OCI-M2 (cell line): ENCODE results near the gene AKNA.

Source experiments
- DNase-seq: peaks from one replicate; lab custom pipeline; 2025; ENCODE audit not compliant: unreplicated experiment; lab: John Stamatoyannopoulos, UW

AKNA gene

GRCh38 chr9:114376586-114377445, 11.0 kb downstream of the AKNA start:
- no peak for DNase-seq

DNA sequence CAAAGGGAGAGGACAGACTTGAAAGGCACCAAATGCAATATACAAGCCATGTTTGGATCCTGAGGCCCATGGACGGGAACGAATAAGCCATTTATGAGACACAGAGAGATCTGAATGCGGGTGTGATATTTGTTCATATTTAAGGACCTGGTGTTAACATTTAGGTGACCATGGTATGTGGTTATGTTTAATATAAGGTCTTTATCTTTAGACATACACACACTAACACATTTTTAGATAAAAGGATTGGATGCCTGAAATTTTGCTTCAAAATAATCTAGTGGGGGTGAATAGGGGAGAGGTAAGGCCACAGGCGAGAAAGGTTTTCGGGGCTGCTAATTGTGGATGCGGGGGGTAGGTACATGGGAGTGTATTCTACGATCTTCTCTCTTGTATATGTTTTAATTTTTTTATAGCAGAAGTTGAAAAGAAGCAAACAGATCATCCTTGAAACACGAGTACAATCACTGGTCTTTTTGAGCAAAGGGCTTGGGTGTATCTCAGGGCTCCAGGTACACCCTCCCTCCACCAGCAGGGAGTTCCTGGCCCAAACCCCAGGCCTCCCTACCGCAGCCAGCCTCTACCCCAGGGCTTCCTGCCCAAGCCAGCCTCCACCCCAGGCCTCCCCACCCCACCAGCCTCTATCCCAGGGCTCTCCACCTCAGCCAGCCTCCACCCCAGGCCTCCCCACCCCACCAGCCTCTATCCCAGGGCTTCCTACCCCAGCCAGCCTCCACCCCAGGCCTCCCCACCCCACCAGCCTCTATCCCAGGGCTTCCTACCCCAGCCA, 12.2 kb downstream of the AKNA start:
- no peak for DNase-seq

DNA sequence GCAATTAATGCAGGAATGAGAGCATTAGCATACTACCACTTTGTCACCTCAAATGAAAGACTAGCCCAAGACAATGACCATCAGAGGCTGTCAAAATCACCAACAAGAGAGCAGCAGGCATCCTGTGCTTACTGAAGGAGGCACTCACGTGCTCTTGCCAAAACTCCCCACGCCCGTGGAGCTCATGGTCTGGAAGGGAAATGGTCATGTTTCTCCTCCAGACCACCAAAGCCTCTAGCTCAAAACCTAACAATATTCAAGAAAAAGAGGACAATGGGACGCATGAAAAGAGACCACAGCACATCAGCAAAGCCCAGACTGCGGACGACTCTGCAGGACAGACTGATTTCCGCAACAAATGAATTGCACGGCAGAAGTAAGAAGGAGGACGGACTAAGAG, 12.8 kb downstream of the AKNA start:
- DNase-seq: no peak

GRCh38 chr9:114373960-114374730, 13.6 kb downstream of the AKNA start:
- DNase-seq: no peak

GRCh38 chr9:114372921-114373448, 14.8 kb downstream of the AKNA start:
- no peak for DNase-seq

GRCh38 chr9:114371973-114372917, 15.5 kb downstream of the AKNA start:
- no peak for DNase-seq

DNA sequence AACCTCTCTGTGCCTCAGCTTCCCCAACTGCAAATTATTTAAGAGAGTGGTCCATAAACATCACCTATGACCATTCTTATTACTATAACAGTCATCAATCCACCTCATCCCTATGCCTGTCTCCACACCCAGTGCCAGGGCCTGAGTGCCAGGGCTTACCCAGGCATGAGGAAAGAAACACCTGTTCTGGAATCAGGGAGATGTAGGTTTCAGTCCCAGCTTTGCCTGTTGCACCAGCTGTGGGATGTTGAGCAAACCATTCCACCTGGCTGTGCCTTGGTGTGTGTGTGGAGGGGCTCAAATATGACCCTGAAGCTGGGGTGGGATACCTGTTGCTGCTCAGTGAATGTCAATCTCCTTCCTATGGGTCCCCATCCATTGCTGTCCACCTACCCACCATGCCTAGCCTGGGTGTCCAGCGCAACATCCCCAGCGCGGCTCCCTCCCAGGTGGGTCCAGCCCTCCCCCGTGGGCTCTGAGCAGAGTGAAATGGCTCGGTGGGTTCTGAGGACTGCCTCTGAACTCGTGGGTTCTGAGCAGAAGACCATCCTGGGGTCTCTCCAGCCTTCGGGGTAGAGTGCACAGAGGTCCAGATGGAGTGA, 16.3 kb downstream of the AKNA start:
- DNase-seq: no peak

DNA sequence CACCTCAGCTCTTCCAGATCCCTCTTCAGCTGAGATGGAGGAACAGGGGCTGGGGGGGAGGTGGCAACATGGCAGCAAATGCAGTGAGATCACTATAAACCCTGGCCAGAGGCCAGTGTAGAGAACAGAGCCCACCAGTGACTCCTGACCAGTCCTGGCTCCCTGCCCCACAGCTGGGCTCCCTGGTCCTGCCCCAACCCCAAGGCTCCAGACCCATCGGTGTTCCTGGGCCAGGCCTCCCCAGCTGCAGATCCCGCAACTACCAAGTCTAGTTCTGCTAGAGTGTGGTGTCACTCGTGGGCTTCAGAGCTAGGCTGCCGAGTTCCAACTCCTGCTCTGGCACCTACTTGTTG, 16.8 kb downstream of the AKNA start:
- no peak for DNase-seq

DNA sequence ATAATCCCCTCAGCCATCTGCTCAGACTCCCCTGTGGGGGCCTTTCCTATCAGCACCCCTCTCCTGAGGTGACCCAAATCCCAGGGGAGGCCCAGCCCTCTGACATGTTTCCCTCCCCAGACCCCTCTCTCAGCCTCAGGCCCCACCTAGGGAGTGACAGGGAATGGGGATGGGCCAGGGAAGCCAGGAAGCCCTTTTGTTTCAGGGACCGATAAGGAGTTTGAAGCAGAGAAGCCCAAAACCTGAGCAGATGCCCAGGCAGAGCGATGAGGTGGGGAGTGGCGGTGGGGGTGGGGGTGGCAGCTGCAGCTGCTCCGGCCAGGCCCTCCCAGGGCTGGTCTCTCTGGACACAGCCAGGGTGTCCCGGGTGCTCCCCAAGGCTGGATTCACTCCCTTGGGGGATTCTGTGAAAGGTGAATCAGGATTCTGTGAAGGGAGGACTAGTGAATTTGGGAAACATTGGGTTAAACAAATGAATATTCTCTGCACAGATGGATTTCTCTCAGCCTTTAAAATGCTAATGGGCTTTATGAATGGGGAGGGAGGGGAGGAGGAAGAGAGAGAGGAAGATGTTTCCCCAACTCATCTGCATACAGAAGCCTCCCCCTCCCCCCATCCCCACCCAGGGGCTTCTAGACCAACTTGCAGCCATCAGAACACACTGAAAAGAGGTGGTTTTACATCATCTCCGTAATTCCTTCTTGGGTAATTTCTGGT, 17.4 kb downstream of the AKNA start:
- no peak for DNase-seq

DNA sequence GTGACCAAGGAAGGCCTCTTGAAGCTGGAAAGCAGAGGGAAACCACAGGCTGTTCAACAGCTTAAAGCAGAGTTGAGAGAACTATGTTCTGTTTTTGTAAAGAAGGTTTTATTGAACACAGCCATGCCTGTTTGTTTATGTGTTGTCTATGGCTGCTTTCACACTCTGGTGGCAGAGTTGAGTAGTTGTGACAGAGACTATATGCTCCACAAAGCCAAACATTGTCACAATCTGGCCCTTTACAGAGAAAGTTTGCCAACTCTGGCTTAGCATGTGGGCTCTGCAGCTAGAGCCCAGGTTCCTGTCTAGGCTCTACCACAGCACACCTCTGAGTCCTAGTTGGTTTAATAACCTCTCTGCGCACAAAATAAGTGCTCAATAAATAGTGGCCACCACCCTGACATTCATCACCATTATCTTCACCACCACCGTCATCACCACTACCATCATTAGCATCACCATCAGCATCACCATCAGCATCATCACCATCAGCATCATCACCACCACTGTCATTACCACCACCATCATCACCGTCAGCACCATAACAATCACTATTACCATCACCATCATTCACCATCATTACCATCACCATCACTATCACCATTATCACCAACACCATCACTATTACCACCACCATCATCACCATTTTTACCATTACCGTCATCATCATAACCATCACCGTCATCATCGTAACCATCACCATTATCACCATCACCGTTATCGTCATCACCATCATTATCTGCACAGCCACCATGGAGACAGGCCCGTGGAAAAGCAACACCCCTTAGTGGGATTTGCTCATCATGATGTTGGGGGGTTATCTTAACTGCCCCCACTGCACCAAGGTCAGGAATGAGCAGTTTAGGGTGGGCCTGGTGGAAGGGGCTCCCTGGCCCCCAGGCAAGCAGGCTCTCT, 18.3 kb downstream of the AKNA start:
- DNase-seq: no peak

DNA sequence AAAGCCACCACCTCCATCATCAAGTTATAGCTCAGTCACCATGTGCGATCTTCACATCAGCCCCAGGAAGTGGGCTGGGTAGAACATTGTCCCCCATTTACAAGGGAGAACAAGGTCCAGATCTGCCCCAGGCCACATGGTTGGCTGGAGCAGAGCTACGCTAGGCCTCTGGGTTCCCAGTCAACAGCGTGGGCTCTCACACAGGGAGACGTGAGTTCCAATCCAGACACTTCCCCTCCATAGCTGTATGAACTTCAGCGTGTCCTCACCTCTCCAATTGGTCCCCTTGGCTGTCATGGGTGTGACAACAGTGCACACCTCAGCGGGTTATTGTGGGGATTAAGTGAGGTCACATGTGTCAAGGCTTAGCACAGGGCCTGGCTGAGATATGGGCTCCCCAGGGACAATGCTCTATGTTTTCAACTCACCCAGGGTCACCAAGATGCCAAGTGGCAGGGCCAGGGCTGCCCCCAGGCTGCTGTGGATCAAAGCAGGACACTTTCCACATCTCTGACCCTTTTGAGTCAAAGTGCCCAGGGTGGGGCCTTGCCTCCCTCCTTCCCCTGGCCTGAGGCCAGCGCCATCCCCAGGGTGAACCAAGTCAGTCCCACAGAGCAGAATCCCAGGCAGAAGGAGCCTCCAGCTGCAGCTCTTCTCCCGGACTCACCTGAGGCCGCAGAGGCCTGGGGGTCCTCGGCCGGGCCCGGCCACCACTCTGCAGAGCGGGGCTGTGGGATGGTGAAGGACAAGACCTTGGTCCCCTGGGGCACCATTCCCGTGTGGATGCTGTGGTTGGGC, 19.8 kb downstream of the AKNA start:
- no peak for DNase-seq

DNA sequence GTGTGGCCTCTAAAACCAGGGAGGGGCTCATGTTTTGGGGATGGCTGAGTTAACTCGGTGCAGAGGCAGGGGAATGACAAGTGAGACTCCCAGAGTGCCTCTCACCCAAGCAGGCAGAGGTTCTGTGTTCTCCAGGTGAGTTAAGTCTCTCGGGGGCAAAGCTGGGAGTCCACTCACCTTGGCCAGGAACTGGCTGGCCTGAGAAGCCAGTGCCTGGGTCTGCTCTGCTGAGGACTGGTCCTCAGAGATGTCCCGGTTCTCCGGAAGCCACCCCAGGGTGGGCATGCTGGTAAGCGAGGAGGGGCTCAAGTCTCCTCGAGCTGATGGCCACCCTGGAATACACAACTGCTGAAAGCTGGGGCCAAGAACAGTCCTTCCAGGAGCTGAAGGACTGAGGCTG, 20.4 kb downstream of the AKNA start:
- DNase-seq: no peak

- no peak for DNase-seq
These were observed 21.3 kb downstream of the AKNA start for GRCh38 chr9:114366334-114367128.

DNA sequence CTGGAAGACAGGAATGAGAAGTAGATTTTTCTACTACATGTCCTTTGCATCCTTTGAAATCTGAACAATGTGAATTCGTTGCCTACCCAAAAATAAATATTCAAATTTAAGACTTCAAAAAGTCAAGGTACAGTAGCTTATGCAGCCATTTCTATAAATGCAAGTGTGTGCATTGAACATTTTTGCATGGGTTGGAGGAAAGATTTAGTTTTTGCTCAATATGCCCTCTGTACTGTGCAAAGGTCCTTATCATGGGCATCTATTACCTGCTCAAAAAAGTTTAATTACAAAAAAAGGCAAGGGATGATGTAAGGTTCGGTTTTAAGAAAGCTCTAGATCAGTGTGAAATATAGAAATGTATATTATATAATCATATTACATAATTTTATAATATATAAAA, 22.6 kb downstream of the AKNA start:
- no peak for DNase-seq

DNA sequence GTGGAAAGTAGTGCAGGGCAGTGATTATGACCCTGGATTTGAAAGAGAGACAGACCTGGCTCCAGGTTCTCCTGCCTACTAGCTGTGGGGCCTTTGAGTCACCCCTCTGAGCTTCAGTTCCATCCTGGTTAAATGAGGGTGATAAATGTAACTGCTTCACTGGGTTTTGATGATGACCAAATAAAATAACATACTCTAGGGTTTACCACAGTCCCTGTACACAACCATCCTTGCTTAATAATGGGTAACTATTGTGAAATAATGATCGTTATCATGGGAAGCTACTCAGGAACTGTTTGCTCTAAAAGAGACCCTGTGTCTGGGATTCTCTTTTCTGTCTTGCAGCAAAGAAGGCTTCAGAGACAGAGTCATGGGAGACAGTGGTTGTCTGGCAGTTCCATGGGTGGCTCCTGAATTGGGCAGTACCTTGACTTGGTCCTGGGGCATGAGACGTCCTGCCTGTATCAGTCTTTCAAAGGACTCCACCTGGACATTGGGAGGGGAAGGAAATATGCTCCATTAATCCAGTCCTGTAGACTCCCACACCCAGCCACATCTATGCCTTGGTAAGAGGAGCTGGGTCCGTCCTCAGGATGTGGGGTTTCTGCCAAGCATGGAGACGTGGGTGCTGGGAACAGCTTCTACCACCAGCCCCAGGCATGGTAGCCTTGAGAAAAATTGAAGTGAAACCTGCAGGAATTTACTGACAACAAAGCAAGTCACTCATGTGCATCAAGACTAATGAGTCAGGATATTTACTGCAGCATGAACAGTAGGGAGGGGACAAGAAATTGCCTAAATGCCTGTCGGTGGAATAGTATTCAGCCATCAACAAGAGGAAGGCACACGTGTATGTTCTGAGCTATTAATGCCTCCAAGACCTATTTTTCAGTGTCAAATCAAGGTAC, 23.4 kb downstream of the AKNA start:
- DNase-seq: no peak

- DNase-seq: no peak
These were observed 24.4 kb downstream of the AKNA start for GRCh38 chr9:114363424-114363823.
